EL (cell line): ENCODE measurements around the gene C3orf20.
A peak's percentile ranks its signal among the peaks of the same experiment; 100 is the strongest.

ENCODE experiments used
- DNase-seq: peaks from one replicate; pipeline ENCODE4 v3.0.0-alpha.2; 2016

C3orf20 gene

DNA sequence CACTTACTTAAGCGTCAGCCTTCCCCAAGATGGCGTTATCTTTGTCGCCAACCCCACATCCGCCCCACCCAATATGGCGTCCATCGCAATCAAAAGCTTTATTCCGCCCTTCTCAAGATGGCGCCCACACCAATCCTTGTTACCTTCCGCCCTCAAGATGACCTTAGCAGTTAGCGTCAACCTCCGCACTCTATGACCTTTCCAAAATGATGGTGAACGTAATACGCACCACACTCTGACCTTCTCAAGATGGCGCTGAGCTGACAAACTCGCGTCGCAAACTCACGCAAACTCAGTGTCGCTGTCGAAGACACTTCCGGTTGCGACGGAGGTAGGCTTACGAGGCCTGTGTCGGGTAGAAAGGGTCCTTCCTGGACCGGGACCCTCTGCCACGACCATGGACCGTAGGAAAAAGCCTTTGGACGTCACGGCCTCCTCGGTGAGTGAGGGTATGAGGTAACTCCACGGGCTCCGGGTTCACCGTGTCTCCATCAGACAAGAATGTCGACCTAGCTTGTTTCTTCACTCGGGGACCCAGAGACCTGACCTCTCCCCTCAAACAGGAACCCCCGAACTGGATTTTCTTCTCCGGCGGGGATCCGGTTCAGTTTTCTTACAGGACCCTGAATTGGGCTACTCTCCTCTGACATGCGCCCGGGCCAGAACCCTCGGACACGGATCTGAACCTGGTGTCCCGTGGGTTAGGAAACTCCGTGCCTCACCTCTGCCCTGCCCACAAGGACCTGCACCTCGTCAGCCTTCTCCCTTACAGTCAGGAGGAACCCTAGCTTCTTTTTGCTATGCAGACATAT, 23.3 kb upstream of the C3orf20 start, which contains the start of gene CCDC174:
CCDC174 (plus strand) TSS at position 323 of the 812 bp plus-strand sequence; CDS start at position 398, 75 bp downstream.
- peak; percentile 98 for DNase-seq

DNA sequence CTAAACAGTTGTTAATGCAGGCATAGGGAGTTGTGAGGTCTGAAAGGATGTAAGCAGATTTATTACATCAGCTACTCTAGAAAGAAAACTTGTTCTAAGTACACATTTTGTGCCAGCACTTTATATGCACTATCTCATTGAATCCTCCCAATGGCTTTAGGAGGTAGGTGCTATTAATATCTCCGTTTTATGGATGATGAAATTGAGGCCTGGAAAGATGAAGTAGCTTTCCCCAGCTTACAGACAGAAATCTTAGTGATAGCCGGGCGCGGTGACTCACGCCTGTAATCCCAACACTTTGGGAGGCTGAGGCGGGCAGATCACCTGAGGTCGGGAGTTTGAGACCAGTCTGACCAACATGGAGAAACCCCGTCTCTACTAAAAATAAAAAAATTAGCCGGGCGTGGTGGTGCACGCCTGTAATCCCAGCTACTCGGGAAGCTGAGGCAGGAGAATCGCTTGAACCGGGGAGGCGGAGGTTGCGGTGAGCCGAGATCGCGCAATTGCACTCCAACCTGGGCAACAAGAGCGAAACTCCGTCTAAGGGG, 22.5 kb upstream of the C3orf20 start:
- DNase-seq = peak; percentile 29

- no peak for DNase-seq
Measured at GRCh38 chr3:14657579-14657978, 17.4 kb upstream of the C3orf20 start.

GRCh38 chr3:14658978-14659377, 16.0 kb upstream of the C3orf20 start:
- no peak for DNase-seq

DNA sequence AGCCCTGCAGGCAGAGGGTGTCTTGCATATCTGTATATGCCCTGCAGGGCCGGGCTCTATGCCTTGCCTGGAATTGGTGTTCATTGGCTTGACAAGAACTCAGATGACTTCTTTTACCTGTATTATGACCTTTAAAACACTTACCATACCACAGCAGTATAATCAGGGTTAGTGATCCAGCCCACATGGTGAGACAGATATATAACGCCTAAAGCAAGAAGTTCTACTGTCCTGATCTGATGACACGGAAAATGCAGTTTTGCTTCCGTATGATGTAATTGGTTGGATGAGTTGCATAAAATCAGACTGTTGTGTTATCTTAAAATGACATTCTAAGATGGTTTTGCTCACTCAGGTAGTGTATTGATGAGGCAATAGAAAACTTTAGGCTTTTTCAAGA, 14.0 kb upstream of the C3orf20 start:
- DNase-seq = no peak

DNA sequence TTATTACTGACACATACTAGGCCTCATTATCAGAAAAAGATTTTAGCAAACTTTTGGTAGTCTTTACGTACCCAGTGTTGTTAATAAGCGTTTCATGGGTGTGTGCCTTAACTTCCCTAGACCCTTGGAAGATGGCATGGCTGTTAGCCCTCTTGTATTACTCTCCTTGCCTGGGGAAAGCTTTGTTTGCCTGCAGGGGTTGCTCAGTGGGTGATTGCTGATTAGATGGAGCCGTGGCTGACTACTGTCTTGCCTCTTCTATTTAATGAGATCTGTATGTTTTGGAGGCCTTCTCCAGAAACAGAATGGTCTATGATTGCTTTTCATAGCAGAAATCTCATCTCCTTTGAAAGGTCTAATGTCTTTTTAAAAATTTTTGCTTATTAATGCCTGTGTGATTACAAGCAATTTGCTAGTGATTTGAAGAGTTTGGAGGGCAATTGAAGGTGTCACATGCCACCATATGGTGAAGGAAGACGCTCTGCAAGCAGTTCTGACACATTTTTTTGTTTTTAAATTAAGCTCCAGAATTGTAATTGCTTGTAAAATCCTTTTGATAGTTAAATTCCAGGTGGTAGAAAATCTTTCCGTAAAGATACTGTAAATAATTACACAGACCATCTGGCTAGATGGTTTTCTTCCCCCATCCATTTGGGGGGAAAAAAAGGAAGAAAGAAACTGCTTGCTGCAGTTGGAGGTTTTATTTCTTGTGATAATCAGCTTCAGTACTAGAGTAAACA, 11.4 kb upstream of the C3orf20 start:
- no peak for DNase-seq

- DNase-seq = no peak
Measured at GRCh38 chr3:14664170-14664569, 10.8 kb upstream of the C3orf20 start.

DNA sequence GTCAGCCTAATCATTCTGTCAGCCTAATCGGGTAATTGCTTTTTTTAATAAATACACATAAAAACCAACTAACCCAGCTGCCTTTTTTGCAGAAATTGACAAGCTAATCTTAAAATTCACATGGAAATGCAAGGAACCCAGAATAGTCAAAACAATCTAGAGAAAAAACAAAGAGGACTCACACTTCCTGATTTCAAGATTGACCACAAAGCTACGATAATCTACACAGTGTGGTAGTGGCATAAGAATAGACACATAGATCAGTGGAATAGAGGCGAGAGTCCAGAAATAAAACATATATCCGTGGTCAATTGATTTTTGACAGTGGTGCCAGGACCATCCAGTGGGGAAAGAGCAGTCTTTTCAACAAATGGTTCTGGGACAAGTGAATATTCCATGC, 2.4 kb upstream of the C3orf20 start:
- no peak for DNase-seq

- DNase-seq = no peak
Measured at GRCh38 chr3:14676881-14677280, 1.9 kb downstream of the C3orf20 start.

GRCh38 chr3:14678015-14678503, 3.1 kb downstream of the C3orf20 start:
- DNase-seq = no peak

DNA sequence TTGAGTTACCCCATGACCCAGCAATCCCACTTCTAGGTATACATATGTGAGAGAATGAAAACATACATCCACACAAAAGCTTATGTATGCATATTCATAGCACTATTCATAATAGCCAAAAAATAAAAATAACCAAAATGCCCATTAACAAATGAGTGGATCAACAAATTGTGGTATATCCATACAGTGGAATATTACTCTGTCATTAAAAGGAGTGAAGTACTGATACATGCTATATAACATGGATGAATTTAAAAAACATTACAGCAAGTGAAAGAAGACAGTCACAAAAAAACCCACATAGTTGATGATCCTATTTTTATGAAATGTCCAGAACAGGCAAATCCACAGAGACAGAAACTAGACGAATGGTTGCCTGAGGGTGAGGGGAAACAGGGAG, 5.2 kb downstream of the C3orf20 start:
- no peak for DNase-seq

- DNase-seq = peak; percentile 20
Measured at GRCh38 chr3:14680716-14681115, 5.8 kb downstream of the C3orf20 start.

GRCh38 chr3:14684447-14684846, 9.5 kb downstream of the C3orf20 start:
- no peak for DNase-seq

DNA sequence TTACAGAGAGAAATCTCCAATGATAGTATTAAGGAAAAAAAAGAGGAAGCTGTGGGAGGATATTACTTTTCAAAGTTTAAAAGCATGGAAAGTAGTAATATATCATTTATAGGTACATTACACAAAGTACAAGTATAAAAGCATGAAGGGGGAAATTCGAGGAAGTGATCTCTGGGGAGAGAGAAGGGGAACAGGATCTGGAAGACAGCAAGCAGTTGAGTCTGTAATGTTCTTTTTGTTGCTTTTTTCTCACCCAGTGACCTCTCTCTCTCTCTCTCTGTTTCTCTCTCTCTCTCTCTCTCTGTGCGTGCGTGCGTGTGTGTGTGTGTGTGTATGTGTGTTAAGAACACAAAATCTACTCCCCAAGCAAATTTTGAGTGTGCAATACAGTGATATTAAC, 10.2 kb downstream of the C3orf20 start:
- no peak for DNase-seq

GRCh38 chr3:14687360-14687759, 12.4 kb downstream of the C3orf20 start:
- no peak for DNase-seq

GRCh38 chr3:14688525-14688924, 13.6 kb downstream of the C3orf20 start:
- no peak for DNase-seq

GRCh38 chr3:14689247-14689980, 14.5 kb downstream of the C3orf20 start:
- no peak for DNase-seq

DNA sequence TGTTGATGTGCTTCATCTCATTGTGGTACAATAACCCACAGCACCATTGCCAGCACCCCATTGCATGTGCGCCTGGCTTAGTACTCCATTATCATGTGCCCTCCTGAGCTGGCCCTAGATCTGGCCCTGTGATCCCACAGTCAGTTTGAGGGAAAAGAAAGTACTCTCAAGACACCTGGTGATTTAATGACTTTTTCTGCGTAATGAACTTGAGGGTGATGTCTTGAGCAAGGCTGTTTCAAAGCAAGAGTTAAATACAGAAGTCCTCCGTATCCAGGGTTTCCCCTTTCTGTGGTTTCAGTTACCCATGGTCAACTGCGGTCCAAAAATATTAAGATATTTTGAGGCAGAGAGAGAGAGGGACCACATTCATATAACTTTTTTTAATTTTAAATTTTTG, 16.3 kb downstream of the C3orf20 start:
- no peak for DNase-seq

- no peak for DNase-seq
Measured at GRCh38 chr3:14691719-14692118, 16.8 kb downstream of the C3orf20 start.

DNA sequence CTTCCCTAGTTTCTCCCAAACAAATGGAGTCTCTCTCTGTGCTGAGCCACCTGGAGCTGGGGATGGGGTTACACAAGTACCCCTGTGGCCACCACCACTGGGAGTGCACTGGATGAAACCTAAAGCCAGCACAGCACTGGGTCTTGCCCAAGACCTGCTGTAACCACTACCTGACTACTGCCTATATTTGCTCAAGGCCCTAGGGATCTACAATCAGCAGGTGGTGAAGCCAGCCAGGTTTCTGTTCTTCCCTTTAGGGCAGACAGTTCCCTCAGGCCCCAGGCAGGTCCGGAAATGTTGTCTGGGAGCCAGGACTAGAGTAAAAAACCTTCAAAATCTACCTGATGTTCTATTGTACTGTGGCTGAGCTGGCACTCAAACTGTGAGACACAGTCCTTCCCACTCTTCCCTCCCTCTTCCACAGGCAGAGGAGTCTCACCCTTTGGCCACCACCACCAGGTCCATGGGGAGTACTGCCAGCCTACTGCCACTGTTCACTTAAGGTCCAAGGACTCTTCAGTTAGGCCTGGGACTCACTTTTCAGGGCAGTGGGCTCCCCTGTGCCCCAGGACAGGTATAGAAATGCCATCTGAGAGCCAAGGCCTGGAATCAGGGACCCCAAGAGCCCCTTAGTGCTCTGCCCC, 23.8 kb downstream of the C3orf20 start:
- no peak for DNase-seq

- no peak for DNase-seq
Measured at GRCh38 chr3:14699643-14700042, 24.7 kb downstream of the C3orf20 start.

DNA sequence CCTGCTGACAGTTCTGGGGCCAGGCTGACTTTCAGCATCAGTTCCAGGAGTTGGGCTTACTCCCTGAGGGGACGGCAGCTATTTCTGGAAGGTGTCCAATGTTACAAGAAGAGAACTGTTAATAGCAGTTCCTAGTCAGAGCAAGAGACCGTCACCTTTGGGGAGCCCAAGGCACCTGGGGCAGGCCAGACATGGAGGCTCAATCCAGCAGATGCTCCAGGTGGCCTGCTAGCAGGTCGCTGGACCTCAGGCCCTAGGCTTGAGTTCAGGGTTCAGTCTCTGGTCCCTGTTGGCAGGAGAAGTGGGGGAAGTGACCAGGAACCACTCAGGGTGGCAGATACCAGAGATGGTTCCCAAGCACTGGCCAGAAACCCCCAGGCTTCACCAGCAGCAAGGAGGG, 25.9 kb downstream of the C3orf20 start:
- DNase-seq = no peak

DNA sequence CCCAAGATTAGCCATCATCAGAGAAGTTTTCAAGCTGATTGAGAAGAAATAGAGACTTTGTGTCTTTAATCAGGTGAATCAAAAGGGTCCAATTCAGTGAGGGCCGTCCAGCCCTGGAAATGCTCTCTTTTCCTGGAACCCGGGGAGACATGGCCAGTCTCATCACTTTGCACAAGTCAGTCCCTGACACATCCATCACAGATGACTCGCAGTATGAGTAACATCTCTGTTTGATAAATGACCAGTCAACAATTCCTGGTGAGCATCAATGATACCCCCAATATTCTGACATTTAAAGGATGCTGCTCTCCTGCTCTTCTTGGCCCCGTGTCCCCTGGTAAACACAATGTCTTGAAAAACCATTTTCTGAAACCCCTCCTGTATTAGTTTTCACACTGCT, 26.7 kb downstream of the C3orf20 start:
- DNase-seq = no peak
